Right renal cortex interstitium (tissue), 3 donors: ENCODE measurements around the gene CXCL12. TPM values are rescaled to one million over a fixed set of nuclear protein-coding genes. Genes with fewer than 3 reads are reported as not detected.
A peak's percentile ranks its signal among the peaks of the same experiment; 100 is the strongest.

Experiments
- DNase-seq, 3 donors: peaks; one replicate each; pipeline ENCODE4 v3.0.0-alpha.2; 2013; ENCODE audit warnings: low read depth in 3 of 3, low spot score in 2 of 3
- polyA plus RNA-seq, 3 donors: library from polyadenylated mRNA; unstranded; fragments of 120-200 nt; gene quantifications; one replicate each; pipeline ENCODE4 v1.2.1, GENCODE V29; 2013; ENCODE audit not compliant: insufficient read length in 3 of 3

The CXCL12 gene
- polyA plus RNA-seq, 3 donors = 367 to 513 (median 446) TPM

GRCh38 chr10:44386546-44387052, 1.7 kb upstream of the CXCL12 start:
- peak in 1 of 3 donors; percentile 71 for DNase-seq

GRCh38 chr10:44385696-44386441, 972 bp upstream of the CXCL12 start:
- no peak for DNase-seq

GRCh38 chr10:44384601-44385025, 284 bp downstream of the CXCL12 start:
- DNase-seq = no peak

GRCh38 chr10:44383749-44384600, 922 bp downstream of the CXCL12 start:
- no peak for DNase-seq

- no peak for DNase-seq
Measured at GRCh38 chr10:44382981-44383748, 1.7 kb downstream of the CXCL12 start.

GRCh38 chr10:44382131-44382858, 2.6 kb downstream of the CXCL12 start:
- DNase-seq = no peak

- DNase-seq = no peak
Measured at GRCh38 chr10:44380829-44381600, 3.9 kb downstream of the CXCL12 start.

- no peak for DNase-seq
Measured at GRCh38 chr10:44379907-44380306, 5.0 kb downstream of the CXCL12 start.

GRCh38 chr10:44378626-44379025, 6.3 kb downstream of the CXCL12 start:
- no peak for DNase-seq

GRCh38 chr10:44377651-44378310, 7.1 kb downstream of the CXCL12 start:
- DNase-seq = no peak

- no peak for DNase-seq
Measured at GRCh38 chr10:44376472-44377099, 8.3 kb downstream of the CXCL12 start.

- no peak for DNase-seq
Measured at GRCh38 chr10:44374155-44374554, 10.7 kb downstream of the CXCL12 start.

- no peak for DNase-seq
Measured at GRCh38 chr10:44373341-44373995, 11.4 kb downstream of the CXCL12 start.

- no peak for DNase-seq
Measured at GRCh38 chr10:44372181-44372580, 12.7 kb downstream of the CXCL12 start.

GRCh38 chr10:44370731-44371248, 14.1 kb downstream of the CXCL12 start:
- no peak for DNase-seq

GRCh38 chr10:44369854-44370253, 15.0 kb downstream of the CXCL12 start:
- DNase-seq = no peak

- DNase-seq = no peak
Measured at GRCh38 chr10:44369296-44369695, 15.6 kb downstream of the CXCL12 start.

GRCh38 chr10:44368637-44369036, 16.3 kb downstream of the CXCL12 start:
- no peak for DNase-seq
